ENCODE results near the gene ADAMTSL2. TPM values are rescaled to one million over a fixed set of nuclear protein-coding genes. Genes with fewer than 3 reads are reported as not detected.

Gene ADAMTSL2
- total and polyA plus RNA-seq, 4 donors, result 1.8 to 18.2 (median 7.7) TPM

- whole genome bisulfite sequencing, result 96% methylated on average over 17 of the region's 17 CpGs
- no peak overlapping the region for H3K4me3 ChIP-seq (ENCODE audit: low read depth in 1 of 3, low read length in 3 of 3)
Observed at GRCh38 chr9:133515615-133516255, 18.8 kb upstream of the ADAMTSL2 start.

More at GRCh38 chr9:133515615-133516255, 18.8 kb upstream of the ADAMTSL2 start:
- no peaks in the 10 kb centered on the region for H3K9me3 ChIP-seq (ENCODE audit: control insufficient read depth in 4 of 4, low read length in 3 of 4)
- no peak overlapping the region for H3K27ac ChIP-seq (ENCODE audit: low read depth in 1 of 2, low read length in 2 of 2)
- TF ChIP-seq RXRA (IDR thresholded peaks at IDR 0.05) (no peak), YY1 (IDR thresholded peaks at IDR 0.05) (no peak), HNF4A (conservative IDR thresholded peaks at IDR 0.05) (no peak), ZBTB33 (IDR thresholded peaks at IDR 0.05) (no peak), FOXA1 (IDR thresholded peaks at IDR 0.05) (no peak), EGR1 (IDR thresholded peaks at IDR 0.05; ENCODE audit: low read depth in 2 of 2) (no peak), MAX (IDR thresholded peaks at IDR 0.05) (no peak), ATF3 (IDR thresholded peaks at IDR 0.05) (no peak), REST (IDR thresholded peaks at IDR 0.05) (no peak), CTCF (IDR thresholded peaks at IDR 0.05; ENCODE audit: low read depth, low read length, missing input control) (no peak), HNF4G (IDR thresholded peaks at IDR 0.05) (no peak), SP1 (IDR thresholded peaks at IDR 0.05) (no peak), JUND (IDR thresholded peaks at IDR 0.05) (no peak), FOXA2 (IDR thresholded peaks at IDR 0.05) (no peak), TAF1 (conservative IDR thresholded peaks at IDR 0.05) (no peak), GABPA (IDR thresholded peaks at IDR 0.05 in 1 of 2, conservative IDR thresholded peaks at IDR 0.05 in 1 of 2) (no peak), NR2F2 (IDR thresholded peaks at IDR 0.05) (no peak), RAD21 (IDR thresholded peaks at IDR 0.05) (no peak)
- H3K27me3 ChIP-seq (ENCODE audit: control insufficient read depth in 4 of 4, insufficient read depth in 4 of 4, low read length in 3 of 4), result no peaks in the 10 kb centered on the region
- H3K4me1 ChIP-seq (ENCODE audit: control insufficient read depth in 4 of 4, insufficient read depth in 4 of 4, low read length in 3 of 4), result peaks cover 3 to 15% (median 11%) of the 10 kb centered on the region in 4 donors
- no peaks in the 10 kb centered on the region for H3K36me3 ChIP-seq (ENCODE audit: control insufficient read depth in 4 of 4, insufficient read depth in 3 of 4, low read depth in 1 of 4, low read length in 3 of 4)
- no peak for DNase-seq (ENCODE audit: low spot score)
- no peak overlapping the region for H3K9ac ChIP-seq (ENCODE audit: low read depth in 1 of 2, low read length in 2 of 2)
